LNCaP clone FGC (cell line): Measurements from ENCODE around the gene MAP3K8.

Experiments used
- DNase-seq: peaks from one replicate; pipeline ENCODE4 v3.0.0-alpha.2; 2011; ENCODE audit warnings: low read depth
- H3K4me3 ChIP-seq: 2 replicates; pipeline ENCODE4 v1.5.1; 2011; ENCODE audit warnings: mild to moderate bottlenecking, low read depth, low read length, control low read depth
- CTCF ChIP-seq: IDR thresholded peaks from 2 replicates; pipeline ENCODE4 v1.5.1; 2012; ENCODE audit warnings: mild to moderate bottlenecking; ENCODE audit not compliant: control insufficient read depth, insufficient read depth; ENCODE audit errors: extremely low read depth

MAP3K8 gene

DNA sequence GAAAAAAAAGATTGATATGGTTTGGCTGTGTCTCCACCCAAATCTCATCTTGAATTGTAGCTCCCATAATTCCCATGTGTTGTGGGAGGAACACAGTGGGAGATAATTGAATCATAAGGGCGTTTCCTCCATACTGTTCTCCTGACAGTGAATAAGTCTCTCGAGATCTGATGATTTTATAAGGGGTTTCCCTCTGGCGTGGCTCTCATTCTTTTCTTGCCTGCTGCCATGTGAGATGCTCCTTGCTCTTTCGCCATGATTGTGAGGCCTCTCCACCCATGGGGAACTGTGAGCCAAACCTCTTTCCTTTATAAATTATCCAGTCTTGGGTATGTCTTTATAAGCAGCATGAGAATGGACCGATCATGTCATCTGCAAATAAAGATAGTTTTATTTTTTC lies 29.4 kb upstream of the MAP3K8 start:
- no peak for TF ChIP-seq CTCF

GRCh38 chr10:30411263-30411662 lies 22.7 kb upstream of the MAP3K8 start:
- DNase-seq, result no peak
- no peak overlapping the region for H3K4me3 ChIP-seq
- no peak for TF ChIP-seq CTCF

More for the DNA sequence above, 29.4 kb upstream of the MAP3K8 start:
- H3K4me3 ChIP-seq, result no peak overlapping the region
- DNase-seq, result no peak

DNA sequence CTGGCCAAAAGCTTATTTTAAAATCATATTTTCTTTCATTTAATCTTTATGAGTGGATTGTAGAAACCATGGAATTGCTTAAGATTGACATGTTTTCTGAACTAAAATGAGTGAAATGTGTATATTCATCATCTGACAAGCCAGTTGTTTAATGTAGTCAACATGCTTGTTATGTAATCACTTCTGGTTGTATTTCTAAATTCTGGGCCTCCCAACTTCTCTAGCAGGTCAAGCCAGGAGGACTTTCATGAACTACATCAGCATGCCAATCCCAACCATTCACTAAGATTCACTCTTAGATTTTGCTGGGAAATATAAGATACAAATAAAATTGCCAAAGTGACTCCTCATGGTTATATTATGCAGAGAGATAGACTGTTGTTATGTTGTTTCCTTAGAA lies 21.1 kb upstream of the MAP3K8 start:
- H3K4me3 ChIP-seq, result no peak overlapping the region
- no peak for TF ChIP-seq CTCF
- no peak for DNase-seq

- no peak overlapping the region for H3K4me3 ChIP-seq
- TF ChIP-seq CTCF, result peak; percentile 82
- DNase-seq, result peak; percentile 77
These were observed 19.9 kb upstream of the MAP3K8 start for GRCh38 chr10:30413996-30414576.

DNA sequence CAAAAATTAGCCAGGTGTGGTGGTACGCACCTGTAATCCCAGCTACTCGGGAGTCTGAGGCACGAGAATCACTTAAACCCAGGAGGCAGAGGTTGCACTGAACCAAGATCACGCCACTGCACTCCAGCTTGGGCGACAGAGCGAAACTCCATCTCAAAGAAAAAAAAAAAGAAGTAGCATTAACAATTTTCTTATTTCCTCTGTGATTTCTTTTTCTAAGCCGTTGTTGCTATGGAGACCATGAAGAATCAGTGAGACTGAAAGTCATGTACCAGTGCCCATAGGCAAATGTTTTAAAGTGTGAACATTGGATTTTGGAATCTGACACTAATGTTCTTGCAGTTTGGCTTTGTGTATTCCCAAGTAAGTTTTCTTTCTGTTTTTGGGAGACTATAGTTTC lies 18.4 kb upstream of the MAP3K8 start:
- no peak for TF ChIP-seq CTCF
- H3K4me3 ChIP-seq, result no peak overlapping the region
- DNase-seq, result no peak

GRCh38 chr10:30417301-30417700 lies 16.7 kb upstream of the MAP3K8 start:
- TF ChIP-seq CTCF, result no peak
- DNase-seq, result no peak
- H3K4me3 ChIP-seq, result no peak overlapping the region

- DNase-seq, result no peak
- TF ChIP-seq CTCF, result no peak
These were observed 13.7 kb upstream of the MAP3K8 start for GRCh38 chr10:30420266-30420665.

More at GRCh38 chr10:30420266-30420665, 13.7 kb upstream of the MAP3K8 start:
- no peak overlapping the region for H3K4me3 ChIP-seq
